Measurements from ENCODE around the gene GFRA1.

GFRA1 gene

DNA sequence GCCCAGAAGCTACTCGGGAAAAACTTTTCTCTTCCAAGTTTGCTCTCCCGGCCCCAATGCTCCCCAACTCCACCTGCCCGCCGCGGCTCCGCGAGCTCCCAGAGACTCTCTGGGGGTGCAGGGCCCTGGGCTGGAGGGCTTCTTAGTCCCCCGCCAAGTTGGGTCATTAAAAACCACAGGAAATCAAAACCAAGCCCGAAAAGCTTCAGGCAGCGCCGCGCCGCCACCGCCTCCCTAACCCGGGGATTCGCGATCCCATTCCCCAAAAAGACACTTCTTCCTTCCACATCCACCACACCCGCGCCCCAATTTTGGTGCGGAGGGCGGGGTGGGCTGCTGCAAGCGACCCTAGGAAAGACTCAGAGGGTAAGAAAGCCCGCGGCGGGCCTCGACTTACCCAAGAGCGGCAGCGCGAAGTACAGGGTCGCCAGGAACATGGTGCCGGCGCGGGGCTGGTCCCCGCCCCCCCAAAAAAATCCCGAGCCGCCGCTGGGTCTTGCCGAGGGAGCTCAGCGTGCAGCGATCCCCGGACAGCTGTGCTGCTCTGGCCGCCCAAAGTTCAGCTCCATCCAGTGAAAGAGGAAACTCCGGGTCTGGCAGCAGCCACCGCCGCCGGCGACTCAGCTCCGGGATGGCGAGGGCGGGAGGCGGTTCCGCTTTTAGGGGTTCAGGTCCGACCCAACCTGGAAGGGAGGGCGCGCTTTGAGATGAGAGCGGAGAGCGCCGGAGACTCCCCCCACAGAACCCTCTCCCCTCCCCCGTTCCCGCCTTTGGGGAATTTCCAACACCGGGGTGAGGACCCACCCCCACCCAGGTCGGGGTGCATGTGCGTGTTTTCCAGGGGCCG is 1.2 kb downstream of the GFRA1 start:
- TF ChIP-seq, protein P1, sequence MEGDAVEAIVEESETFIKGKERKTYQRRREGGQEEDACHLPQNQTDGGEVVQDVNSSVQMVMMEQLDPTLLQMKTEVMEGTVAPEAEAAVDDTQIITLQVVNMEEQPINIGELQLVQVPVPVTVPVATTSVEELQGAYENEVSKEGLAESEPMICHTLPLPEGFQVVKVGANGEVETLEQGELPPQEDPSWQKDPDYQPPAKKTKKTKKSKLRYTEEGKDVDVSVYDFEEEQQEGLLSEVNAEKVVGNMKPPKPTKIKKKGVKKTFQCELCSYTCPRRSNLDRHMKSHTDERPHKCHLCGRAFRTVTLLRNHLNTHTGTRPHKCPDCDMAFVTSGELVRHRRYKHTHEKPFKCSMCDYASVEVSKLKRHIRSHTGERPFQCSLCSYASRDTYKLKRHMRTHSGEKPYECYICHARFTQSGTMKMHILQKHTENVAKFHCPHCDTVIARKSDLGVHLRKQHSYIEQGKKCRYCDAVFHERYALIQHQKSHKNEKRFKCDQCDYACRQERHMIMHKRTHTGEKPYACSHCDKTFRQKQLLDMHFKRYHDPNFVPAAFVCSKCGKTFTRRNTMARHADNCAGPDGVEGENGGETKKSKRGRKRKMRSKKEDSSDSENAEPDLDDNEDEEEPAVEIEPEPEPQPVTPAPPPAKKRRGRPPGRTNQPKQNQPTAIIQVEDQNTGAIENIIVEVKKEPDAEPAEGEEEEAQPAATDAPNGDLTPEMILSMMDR (conservative IDR thresholded peaks at IDR 0.05; ENCODE audit: control insufficient read depth, insufficient read depth, low read depth, low read length): no peak
- DNase-seq (ENCODE audit: low read depth): no peak
- H3K4me3 ChIP-seq (ENCODE audit: control insufficient read depth, low read depth, low read length): peak overlapping the region; percentile 29

DNA sequence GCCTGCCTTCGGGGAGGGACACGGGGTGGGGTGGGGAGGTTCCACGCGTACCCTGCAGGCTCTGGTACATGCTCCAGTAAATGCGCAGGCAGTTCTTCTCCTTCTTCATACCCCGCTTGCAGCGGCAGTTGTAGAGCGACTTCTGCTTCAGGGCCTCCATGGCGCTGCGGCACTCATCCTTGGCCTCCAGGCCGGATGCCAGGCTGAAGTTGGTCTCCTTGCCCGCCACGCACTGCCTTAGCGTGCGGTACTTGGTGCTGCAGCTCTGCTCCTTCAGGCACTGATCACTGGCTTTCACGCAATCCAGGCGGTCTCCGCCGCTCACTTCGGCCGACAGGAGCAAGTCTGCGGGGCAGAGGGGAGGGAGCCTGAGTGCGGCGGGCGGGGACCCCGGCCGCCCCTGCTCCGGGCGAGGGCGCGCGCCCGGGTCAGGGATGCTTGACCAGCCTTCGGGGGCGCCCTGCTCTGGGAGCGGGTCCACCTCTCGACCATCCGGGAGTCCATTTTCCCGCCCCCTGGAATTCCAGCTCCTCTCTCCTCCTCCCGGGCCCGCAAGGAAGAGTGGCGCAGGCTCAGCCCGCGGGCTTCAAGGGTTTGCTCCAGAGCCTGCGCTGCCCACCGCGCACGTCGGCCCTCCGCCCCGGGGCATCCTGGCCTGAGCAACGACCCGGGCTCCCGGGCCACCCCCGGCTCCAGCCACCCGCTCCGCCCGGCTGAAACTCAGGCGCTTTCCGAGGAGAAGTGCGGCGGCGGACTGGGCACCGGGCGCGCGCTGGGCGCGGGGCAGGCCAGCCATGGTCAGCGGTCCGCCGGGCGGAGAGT is 2.0 kb downstream of the GFRA1 start:
- no peak overlapping the region for H3K4me3 ChIP-seq (ENCODE audit: control insufficient read depth, low read depth, low read length)
- no peak for DNase-seq (ENCODE audit: low read depth)
- TF ChIP-seq, protein P1 (conservative IDR thresholded peaks at IDR 0.05; ENCODE audit: control insufficient read depth, insufficient read depth, low read depth, low read length): no peak

DNA sequence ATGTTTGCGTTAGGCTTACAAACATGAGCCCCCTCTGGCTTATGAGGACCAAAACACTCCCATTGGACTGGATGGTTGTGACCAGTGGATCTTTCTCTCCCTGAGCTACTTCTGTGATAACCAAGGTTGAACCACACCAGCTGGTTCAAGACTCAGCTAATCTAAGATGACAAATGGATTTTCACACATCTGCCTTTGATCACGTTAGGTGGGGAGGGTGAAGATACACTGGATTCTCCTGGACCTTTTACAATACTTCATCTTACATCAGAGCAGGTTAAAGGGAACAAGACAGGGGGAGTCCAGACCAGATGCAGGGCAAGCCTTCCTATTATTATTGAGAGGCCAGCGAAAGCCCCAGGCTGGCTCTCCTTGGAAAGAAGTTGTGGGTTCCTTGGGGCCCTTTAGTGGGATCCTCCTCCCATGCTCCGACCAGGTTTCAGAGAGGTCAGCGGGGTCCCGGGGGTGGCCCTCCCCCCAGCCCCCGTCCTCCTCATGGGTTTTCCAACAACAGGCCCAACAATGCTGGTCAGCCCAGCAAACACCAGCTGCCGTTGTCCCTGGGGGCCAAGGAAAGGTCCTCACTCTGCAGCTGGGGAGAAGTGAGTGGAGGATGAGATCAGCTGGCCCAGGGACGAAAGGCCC is 2.8 kb downstream of the GFRA1 start:
- DNase-seq (ENCODE audit: low read depth): no peak
- H3K4me3 ChIP-seq (ENCODE audit: control insufficient read depth, low read depth, low read length): no peak overlapping the region

DNA sequence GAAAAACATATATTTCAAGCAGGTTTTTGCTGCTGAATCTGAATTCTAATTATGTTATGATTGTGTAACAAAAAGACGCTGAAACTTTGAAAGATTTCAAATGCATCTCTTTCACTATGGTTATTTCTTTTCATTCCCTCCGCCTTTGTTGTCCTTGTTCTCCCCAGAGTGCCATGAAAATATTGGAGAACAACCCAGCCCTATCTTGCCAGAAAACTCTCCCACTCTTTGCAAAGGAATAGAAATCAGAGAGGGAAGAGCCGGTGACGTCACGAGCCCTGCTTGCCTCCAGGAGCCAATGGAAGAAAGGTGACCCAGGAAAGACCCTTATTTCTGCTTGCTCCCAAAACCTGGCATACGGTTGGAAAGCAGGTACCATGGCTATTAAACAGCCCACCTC is 3.4 kb downstream of the GFRA1 start:
- DNase-seq (ENCODE audit: low read depth): no peak
- TF ChIP-seq, protein P1 (conservative IDR thresholded peaks at IDR 0.05; ENCODE audit: control insufficient read depth, insufficient read depth, low read depth, low read length): no peak
- no peak overlapping the region for H3K4me3 ChIP-seq (ENCODE audit: control insufficient read depth, low read depth, low read length)

More for the DNA sequence above, 2.8 kb downstream of the GFRA1 start:
- TF ChIP-seq, protein P1 (conservative IDR thresholded peaks at IDR 0.05; ENCODE audit: control insufficient read depth, insufficient read depth, low read depth, low read length): no peak

DNA sequence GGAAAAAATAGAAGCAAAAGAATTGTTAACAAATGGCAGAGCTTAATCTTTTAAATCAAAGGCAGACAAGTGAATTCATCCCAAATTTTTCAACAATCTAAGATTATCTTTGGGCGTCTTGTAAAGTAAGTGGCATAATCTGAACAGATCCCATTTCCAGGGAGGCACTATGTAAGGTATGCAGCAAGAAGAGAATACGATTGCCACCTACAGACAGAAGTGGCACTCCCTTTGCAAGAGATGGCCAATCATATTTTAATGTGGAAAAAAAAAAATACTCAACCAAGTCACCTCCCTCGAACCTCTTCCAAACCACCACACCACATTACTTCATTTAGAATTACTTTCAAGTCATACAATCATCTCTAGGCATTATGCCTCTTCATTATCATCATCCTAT is 4.0 kb downstream of the GFRA1 start:
- H3K4me3 ChIP-seq (ENCODE audit: control insufficient read depth, low read depth, low read length): no peak overlapping the region
- TF ChIP-seq, protein P1 (conservative IDR thresholded peaks at IDR 0.05; ENCODE audit: control insufficient read depth, insufficient read depth, low read depth, low read length): no peak
- DNase-seq (ENCODE audit: low read depth): no peak

DNA sequence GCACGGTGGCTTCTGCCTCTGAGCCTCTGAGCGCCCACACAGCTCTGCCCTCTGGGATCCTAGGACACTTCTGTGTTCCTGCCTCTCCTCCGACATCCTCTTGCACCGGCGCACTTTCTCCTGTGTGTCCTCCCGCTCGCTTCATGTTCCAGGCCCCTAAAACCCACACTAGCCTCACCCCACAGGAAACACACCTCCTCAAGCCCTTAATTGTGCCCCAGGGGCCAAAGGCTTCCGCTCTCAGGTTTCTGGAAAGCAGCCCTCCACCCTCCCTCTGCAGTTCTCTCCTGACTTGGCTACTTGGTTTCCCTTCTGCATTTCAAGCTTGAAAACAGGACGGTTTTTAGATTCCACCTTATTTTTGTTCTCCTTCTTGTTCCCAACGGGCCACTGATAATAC is 7.3 kb downstream of the GFRA1 start:
- H3K4me3 ChIP-seq (ENCODE audit: control insufficient read depth, low read depth, low read length): no peak overlapping the region
- TF ChIP-seq, protein P1 (conservative IDR thresholded peaks at IDR 0.05; ENCODE audit: control insufficient read depth, insufficient read depth, low read depth, low read length): no peak

More for the DNA sequence above, 7.3 kb downstream of the GFRA1 start:
- no peak for DNase-seq (ENCODE audit: low read depth)
